H9 (cell line): ENCODE data around the gene MALT1. TPM values are rescaled to one million over a fixed set of nuclear protein-coding genes. Genes with fewer than 3 reads are reported as not detected.

ENCODE experiments used
- DNase-seq: peaks from one replicate; pipeline ENCODE4 v3.0.0-alpha.2; 2017
- H2AFZ ChIP-seq: one replicate; pipeline ENCODE4 v1.6.1; 2013; ENCODE audit warnings: mild to moderate bottlenecking, low read length, control low read depth, moderate library complexity
- H2AK5ac ChIP-seq: 2 replicates; pipeline ENCODE4 v1.6.1; 2013; ENCODE audit warnings: low read length, control low read depth, mixed read lengths; ENCODE audit not compliant: insufficient read length
- H2BK120ac ChIP-seq: one replicate; pipeline ENCODE4 v1.6.1; 2013; ENCODE audit warnings: low read depth, mild to moderate bottlenecking, low read length, control low read depth, inconsistent platforms; ENCODE audit not compliant: poor library complexity, severe bottlenecking
- H2BK12ac ChIP-seq: 2 replicates; pipeline ENCODE4 v1.6.1; 2013; ENCODE audit warnings: low read length, control low read depth, mixed read lengths, low read depth; ENCODE audit not compliant: insufficient read length
- H2BK15ac ChIP-seq: 2 replicates; pipeline ENCODE4 v1.6.1; 2013; ENCODE audit warnings: low read depth, low read length, control low read depth
- H2BK20ac ChIP-seq: one replicate; pipeline ENCODE4 v1.6.1; 2013; ENCODE audit warnings: low read depth, mild to moderate bottlenecking, low read length, control low read depth, inconsistent platforms; ENCODE audit not compliant: poor library complexity, severe bottlenecking
- H2BK5ac ChIP-seq: 2 replicates; pipeline ENCODE4 v1.6.1; 2013; ENCODE audit warnings: low read length, control low read depth, mixed read lengths; ENCODE audit not compliant: insufficient read length
- H3K14ac ChIP-seq: 2 replicates; pipeline ENCODE4 v1.6.1; 2013; ENCODE audit warnings: low read length, control low read depth; ENCODE audit not compliant: insufficient read depth
- H3K18ac ChIP-seq: 2 replicates; pipeline ENCODE4 v1.6.1; 2013; ENCODE audit warnings: low read depth, mild to moderate bottlenecking, mixed read lengths, low read length, control low read depth; ENCODE audit not compliant: insufficient read length
- H3K23ac ChIP-seq: 2 replicates; pipeline ENCODE4 v1.6.1; 2013; ENCODE audit warnings: low read length, control low read depth, mixed read lengths, low read depth; ENCODE audit not compliant: insufficient read length
- H3K23me2 ChIP-seq: 2 replicates; pipeline ENCODE4 v1.6.1; 2013; ENCODE audit warnings: low read depth, mild to moderate bottlenecking, mixed read lengths, low read length, control low read depth; ENCODE audit not compliant: insufficient read length, poor library complexity, severe bottlenecking
- H3K27ac ChIP-seq: 2 replicates; pipeline ENCODE4 v1.5.1; 2013; ENCODE audit warnings: low read length, control low read depth, mixed read lengths, low read depth; ENCODE audit not compliant: insufficient read length
- H3K27me3 ChIP-seq: 2 replicates; pipeline ENCODE4 v1.6.1; 2013; ENCODE audit warnings: low read length, control low read depth, inconsistent platforms; ENCODE audit not compliant: insufficient read depth
- H3K4ac ChIP-seq: 2 replicates; pipeline ENCODE4 v1.6.1; 2013; ENCODE audit warnings: low read depth, mild to moderate bottlenecking, control low read depth, inconsistent platforms, low read length, moderate library complexity
- H3K4me1 ChIP-seq: 2 replicates; pipeline ENCODE4 v1.6.1; 2013; ENCODE audit warnings: low read length, control low read depth, inconsistent platforms; ENCODE audit not compliant: insufficient read depth
- H3K4me2 ChIP-seq: 2 replicates; pipeline ENCODE4 v1.6.1; 2013; ENCODE audit warnings: low read length, control low read depth, mixed read lengths; ENCODE audit not compliant: insufficient read length, insufficient read depth
- H3K56ac ChIP-seq: 2 replicates; pipeline ENCODE4 v1.6.1; 2013; ENCODE audit warnings: low read depth, mild to moderate bottlenecking, mixed read lengths, low read length, control low read depth; ENCODE audit not compliant: insufficient read length
- H3K79me1 ChIP-seq: 2 replicates; pipeline ENCODE4 v1.6.1; 2013; ENCODE audit warnings: low read depth, mild to moderate bottlenecking, moderate library complexity, low read length, control low read depth, inconsistent platforms; ENCODE audit not compliant: insufficient read depth, poor library complexity, severe bottlenecking
- H3K79me2 ChIP-seq: 2 replicates; pipeline ENCODE4 v1.6.1; 2013; ENCODE audit warnings: low read length, control low read depth, inconsistent platforms; ENCODE audit not compliant: insufficient read depth
- H3K9ac ChIP-seq: 2 replicates; pipeline ENCODE4 v1.6.1; 2013; ENCODE audit warnings: low read length, control low read depth, mixed read lengths; ENCODE audit not compliant: insufficient read length; ENCODE audit errors: extremely low read depth
- H3K9me3 ChIP-seq: one replicate; pipeline ENCODE4 v1.6.1; 2013; ENCODE audit warnings: low read depth, low read length, inconsistent platforms; ENCODE audit not compliant: control insufficient read depth
- H3T11ph ChIP-seq: one replicate; pipeline ENCODE4 v1.6.1; 2013; ENCODE audit warnings: mild to moderate bottlenecking, low read length, control low read depth, inconsistent platforms
- H4K20me1 ChIP-seq: one replicate; pipeline ENCODE4 v1.6.1; 2013; ENCODE audit not compliant: control insufficient read depth, insufficient read length, insufficient read depth
- H4K5ac ChIP-seq: 2 replicates; pipeline ENCODE4 v1.6.1; 2013; ENCODE audit warnings: low read depth, mild to moderate bottlenecking, mixed read lengths, low read length, control low read depth; ENCODE audit not compliant: insufficient read length
- H4K8ac ChIP-seq: replicated peaks from 2 replicates; pipeline ENCODE4 v1.6.1; 2013; ENCODE audit warnings: low read length, control low read depth, mixed read lengths, low read depth; ENCODE audit not compliant: insufficient read length
- H4K91ac ChIP-seq: 2 replicates; pipeline ENCODE4 v1.6.1; 2013; ENCODE audit warnings: low read depth, mild to moderate bottlenecking, moderate library complexity, mixed read lengths, low read length, control low read depth; ENCODE audit not compliant: insufficient read length
- H3K27ac Mint-ChIP-seq, 3 experiments: 2 replicates in 2 of 3; 3 replicates in 1 of 3; pipeline ENCODE4 v1.8.0; 2020 to 2021; ENCODE audit warnings: mixed read lengths in 3 of 3, mild to moderate bottlenecking in 1 of 3, moderate library complexity in 1 of 3
- H3K27me3 Mint-ChIP-seq: 2 replicates; pipeline ENCODE4 v1.8.0; 2021; ENCODE audit warnings: low read depth, mild to moderate bottlenecking, moderate library complexity, mixed read lengths
- H3K36me3 Mint-ChIP-seq, 3 experiments: 2 replicates in 2 of 3; 3 replicates in 1 of 3; pipeline ENCODE4 v1.8.0; 2020 to 2021; ENCODE audit warnings: low read depth in 3 of 3, mixed read lengths in 3 of 3; ENCODE audit not compliant: insufficient read depth in 1 of 3
- H3K4me1 Mint-ChIP-seq, 2 experiments: 2 replicates each; pipeline ENCODE4 v1.8.0; 2020; ENCODE audit warnings: mixed read lengths in 2 of 2
- H3K4me3 Mint-ChIP-seq, 2 experiments: 2 replicates in 1 of 2; 3 replicates in 1 of 2; pipeline ENCODE4 v1.8.0; 2020 to 2021; ENCODE audit warnings: mild to moderate bottlenecking in 2 of 2, mixed read lengths in 2 of 2, moderate library complexity in 1 of 2
- H3K9me3 Mint-ChIP-seq, 2 experiments: 2 replicates in 1 of 2; 3 replicates in 1 of 2; pipeline ENCODE4 v1.8.0; 2020; ENCODE audit warnings: mild to moderate bottlenecking in 2 of 2, mixed read lengths in 2 of 2, moderate library complexity in 1 of 2
- WGBS: extraction: QIAGEN DNeasy Blood & Tissue Kit; methylation state at CpG from one replicate; pipeline ENCODE4 v1.1.7; 2013; ENCODE audit warnings: missing lambda C conversion rate, low lambda C conversion rate, mixed read lengths; ENCODE audit not compliant: insufficient read length; ENCODE audit errors: extremely low coverage; 5-methylcytosine and 5-hydroxymethylcytosine counted together
- total RNA-seq: library from RNA; stranded (reverse); gene quantifications from 2 replicates; pipeline ENCODE4 v1.2.1, GENCODE V29; 2021
- TF ChIP-seq, protein P1 (sequence below): fragments of 200-600 bp; sonication (generic); conservative IDR thresholded peaks from 3 replicates; pipeline ENCODE4 v1.8.0; 2021; ENCODE audit warnings: antibody characterized with exemption, mild to moderate bottlenecking

MALT1 gene
- total RNA-seq, 1 experiment from 2014 or later: 18.1 TPM

DNA sequence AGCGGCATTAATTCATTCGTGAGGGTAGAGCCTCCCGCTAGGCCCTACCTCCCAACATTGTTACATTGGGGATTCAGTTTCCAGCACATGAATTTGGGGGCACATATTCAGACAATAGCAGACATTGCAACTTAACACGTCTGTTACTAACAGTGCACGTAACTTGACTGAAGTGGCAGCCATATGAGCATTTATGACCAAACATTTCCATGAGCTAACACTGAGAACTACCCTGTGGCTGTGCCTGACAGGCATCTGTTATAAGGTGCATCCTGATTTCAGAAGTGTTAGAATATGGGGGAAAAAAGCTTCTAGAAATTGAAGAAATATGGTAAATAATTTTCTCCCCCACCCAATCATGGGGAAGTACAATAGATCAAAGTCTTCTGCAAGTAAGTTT lies 24.5 kb downstream of the MALT1 start:
- peaks cover 0 to 5% of the 10 kb centered on the region in 2 experiments; a peak in 2 of 5 replicates for H3K9me3 Mint-ChIP-seq
- Histone ChIP-seq H2BK20ac (no peak overlapping the region), H3K14ac (no peak overlapping the region), H3K79me1 (no peaks in the 10 kb centered on the region), H2BK120ac (no peak overlapping the region), H4K5ac (no peak overlapping the region), H3T11ph (no peak overlapping the region), H4K8ac (no peak overlapping the region), H3K9me3 (no peaks in the 10 kb centered on the region), H3K79me2 (no peaks in the 10 kb centered on the region), H3K23ac (no peak overlapping the region), H3K27ac (no peak overlapping the region), H3K4ac (no peak overlapping the region), H4K20me1 (no peaks in the 10 kb centered on the region), H3K18ac (no peak overlapping the region), H4K91ac (no peak overlapping the region), H3K23me2 (no peaks in the 10 kb centered on the region), H2AK5ac (no peak overlapping the region), H2BK5ac (no peak overlapping the region), H2AFZ (no peak overlapping the region), H3K4me1 (no peaks in the 10 kb centered on the region; the same call in 1 of the 2 replicates), H3K9ac (no peak overlapping the region), H2BK15ac (no peak overlapping the region), H3K56ac (no peak overlapping the region), H3K27me3 (no peaks in the 10 kb centered on the region), H2BK12ac (no peak overlapping the region), H3K4me2 (no peak overlapping the region)
- no peak overlapping the region for H3K4me3 Mint-ChIP-seq
- WGBS: no CpG with 5 or more reads among the region's 5 CpGs
- H3K27me3 Mint-ChIP-seq: no peaks in the 10 kb centered on the region
- TF ChIP-seq, protein P1, sequence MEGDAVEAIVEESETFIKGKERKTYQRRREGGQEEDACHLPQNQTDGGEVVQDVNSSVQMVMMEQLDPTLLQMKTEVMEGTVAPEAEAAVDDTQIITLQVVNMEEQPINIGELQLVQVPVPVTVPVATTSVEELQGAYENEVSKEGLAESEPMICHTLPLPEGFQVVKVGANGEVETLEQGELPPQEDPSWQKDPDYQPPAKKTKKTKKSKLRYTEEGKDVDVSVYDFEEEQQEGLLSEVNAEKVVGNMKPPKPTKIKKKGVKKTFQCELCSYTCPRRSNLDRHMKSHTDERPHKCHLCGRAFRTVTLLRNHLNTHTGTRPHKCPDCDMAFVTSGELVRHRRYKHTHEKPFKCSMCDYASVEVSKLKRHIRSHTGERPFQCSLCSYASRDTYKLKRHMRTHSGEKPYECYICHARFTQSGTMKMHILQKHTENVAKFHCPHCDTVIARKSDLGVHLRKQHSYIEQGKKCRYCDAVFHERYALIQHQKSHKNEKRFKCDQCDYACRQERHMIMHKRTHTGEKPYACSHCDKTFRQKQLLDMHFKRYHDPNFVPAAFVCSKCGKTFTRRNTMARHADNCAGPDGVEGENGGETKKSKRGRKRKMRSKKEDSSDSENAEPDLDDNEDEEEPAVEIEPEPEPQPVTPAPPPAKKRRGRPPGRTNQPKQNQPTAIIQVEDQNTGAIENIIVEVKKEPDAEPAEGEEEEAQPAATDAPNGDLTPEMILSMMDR: no peak
- no peak overlapping the region for H3K27ac Mint-ChIP-seq
- DNase-seq: no peak
- H3K36me3 Mint-ChIP-seq: peaks cover 16 to 32% (median 28%) of the 10 kb centered on the region in 3 experiments; a peak in 6 of 7 replicates
- H3K4me1 Mint-ChIP-seq: peaks cover 12 to 15% of the 10 kb centered on the region in 2 experiments
